Dedifferentiated amniotic fluid mesenchymal stem cell (primary cell): ENCODE data around the gene IFRD1.
"Not testable (repeated sequence)": the region's sequence is repeated elsewhere in the genome, so short reads cannot be mapped to it uniquely, and the experiment has no call there.

Source experiments
- DNase-seq: peaks from one replicate; pipeline ENCODE4 v3.0.0-alpha.2; 2016; ENCODE audit errors: extremely low spot score

IFRD1 gene

GRCh38 chr7:112516418-112516817 lies 66.2 kb downstream of the IFRD1 start:
- DNase-seq, result not testable (repeated sequence)

- no peak for DNase-seq
Measured at GRCh38 chr7:112517487-112517886, 67.2 kb downstream of the IFRD1 start.

GRCh38 chr7:112520787-112521186 lies 70.5 kb downstream of the IFRD1 start:
- DNase-seq, result no peak

- DNase-seq, result no peak
Measured at GRCh38 chr7:112521942-112522341, 71.7 kb downstream of the IFRD1 start.

- DNase-seq, result no peak
Measured at GRCh38 chr7:112523871-112524270, 73.6 kb downstream of the IFRD1 start.
